ENCODE measurements around the gene SNX25.

The SNX25 gene

GRCh38 chr4:185379326-185380295 is 170.2 kb downstream of the SNX25 start:
- no peak for TF ChIP-seq ZNF384 (IDR thresholded peaks at IDR 0.05)
- no peak for TF ChIP-seq HDGF (IDR thresholded peaks at IDR 0.05; ENCODE audit: borderline replicate concordance)
- no peak for TF ChIP-seq ARNT (IDR thresholded peaks at IDR 0.05)
- TF ChIP-seq TARDBP (IDR thresholded peaks at IDR 0.05) = no peak
- no peak for TF ChIP-seq CTBP1 (IDR thresholded peaks at IDR 0.05; ENCODE audit: borderline replicate concordance)
- no peak for TF ChIP-seq SUZ12 (IDR thresholded peaks at IDR 0.05)
- TF ChIP-seq ELF4 (IDR thresholded peaks at IDR 0.05) = no peak
- no peak for TF ChIP-seq BHLHE40 (IDR thresholded peaks at IDR 0.05; ENCODE audit: borderline replicate concordance)
- DNase-seq (ENCODE audit: extremely low spot score) = no peak
- POLR2A ChIA-PET = interaction anchor here (2.1 kb wide), 1 partner anchor 16 kb away, joined by 11 read pairs; the partner anchor contains the start of genes ANKRD37 and LRP2BP
- CTCF ChIA-PET = interaction anchor here (0.7 kb wide), 1 partner anchor 171 kb away, joined by 4 read pairs; no protein-coding TSS in a partner anchor

- DNase-seq (ENCODE audit: extremely low spot score) = no peak
- TF ChIP-seq HDGF (IDR thresholded peaks at IDR 0.05; ENCODE audit: borderline replicate concordance) (no peak), TARDBP (IDR thresholded peaks at IDR 0.05) (no peak), FOXK2 (IDR thresholded peaks at IDR 0.05) (no peak), LEF1 (IDR thresholded peaks at IDR 0.05; ENCODE audit: borderline replicate concordance) (no peak), ARNT (IDR thresholded peaks at IDR 0.05) (no peak), NFRKB (IDR thresholded peaks at IDR 0.05) (no peak), CTBP1 (IDR thresholded peaks at IDR 0.05; ENCODE audit: borderline replicate concordance) (no peak), ELF4 (IDR thresholded peaks at IDR 0.05) (no peak)
- POLR2A ChIA-PET = interaction anchor here (2.1 kb wide), 1 partner anchor 16 kb away, joined by 11 read pairs; the partner anchor contains the start of genes ANKRD37 and LRP2BP
- CTCF ChIA-PET = no interaction called here
Measured at GRCh38 chr4:185380320-185380719, 170.9 kb downstream of the SNX25 start.

- ChIA-PET CTCF (no interaction called here), POLR2A (interaction anchor here (1.3 kb wide), 1 partner anchor 14 kb away, joined by 3 read pairs; the partner anchor contains the start of gene LRP2BP)
- TF ChIP-seq BHLHE40 (IDR thresholded peaks at IDR 0.05; ENCODE audit: borderline replicate concordance) (no peak), SP1 (IDR thresholded peaks at IDR 0.05) (no peak), PKNOX1 (IDR thresholded peaks at IDR 0.05) (no peak), LEF1 (IDR thresholded peaks at IDR 0.05; ENCODE audit: borderline replicate concordance) (no peak), TARDBP (IDR thresholded peaks at IDR 0.05) (no peak), FOXK2 (IDR thresholded peaks at IDR 0.05) (no peak), ARNT (IDR thresholded peaks at IDR 0.05) (no peak), NFRKB (IDR thresholded peaks at IDR 0.05) (no peak), HDGF (IDR thresholded peaks at IDR 0.05; ENCODE audit: borderline replicate concordance) (no peak), ELF4 (IDR thresholded peaks at IDR 0.05) (no peak), FOXM1 (IDR thresholded peaks at IDR 0.05; ENCODE audit: borderline replicate concordance) (no peak)
- DNase-seq (ENCODE audit: extremely low spot score) = no peak
Measured at GRCh38 chr4:185381288-185382196, 172.1 kb downstream of the SNX25 start.

- TF ChIP-seq FOXK2 (IDR thresholded peaks at IDR 0.05) = no peak
- TF ChIP-seq ZNF384 (IDR thresholded peaks at IDR 0.05) = no peak
- no peak for TF ChIP-seq TARDBP (IDR thresholded peaks at IDR 0.05)
- TF ChIP-seq BHLHE40 (IDR thresholded peaks at IDR 0.05; ENCODE audit: borderline replicate concordance) = no peak
- TF ChIP-seq NFRKB (IDR thresholded peaks at IDR 0.05) = no peak
- TF ChIP-seq FOXA1 (IDR thresholded peaks at IDR 0.05) = no peak
- TF ChIP-seq ARNT (IDR thresholded peaks at IDR 0.05) = no peak
- TF ChIP-seq FOXM1 (IDR thresholded peaks at IDR 0.05; ENCODE audit: borderline replicate concordance) = no peak
- no peak for TF ChIP-seq CTBP1 (IDR thresholded peaks at IDR 0.05; ENCODE audit: borderline replicate concordance)
- no peak for TF ChIP-seq SP1 (IDR thresholded peaks at IDR 0.05)
- no peak for TF ChIP-seq PKNOX1 (IDR thresholded peaks at IDR 0.05)
- TF ChIP-seq L3MBTL2 (conservative IDR thresholded peaks at IDR 0.05) = no peak
- TF ChIP-seq HDGF (IDR thresholded peaks at IDR 0.05; ENCODE audit: borderline replicate concordance) = no peak
- ChIA-PET POLR2A (no interaction called here), CTCF (no interaction called here)
- no peak for DNase-seq (ENCODE audit: extremely low spot score)
Measured at GRCh38 chr4:185382754-185383153, 173.4 kb downstream of the SNX25 start.

- DNase-seq (ENCODE audit: extremely low spot score) = no peak
- ChIA-PET CTCF (no interaction called here), POLR2A (interaction anchor here (4.1 kb wide), 1 partner anchor 12 kb away, joined by 29 read pairs; the partner anchor contains the start of genes ANKRD37 and LRP2BP)
- TF ChIP-seq NFRKB (IDR thresholded peaks at IDR 0.05) (no peak), HDGF (IDR thresholded peaks at IDR 0.05; ENCODE audit: borderline replicate concordance) (no peak), ZNF384 (IDR thresholded peaks at IDR 0.05) (no peak)
Measured at GRCh38 chr4:185383451-185383850, 174.1 kb downstream of the SNX25 start.

- ChIA-PET POLR2A (interaction anchor here (4.1 kb wide), 1 partner anchor 12 kb away, joined by 29 read pairs; the partner anchor contains the start of genes ANKRD37 and LRP2BP), CTCF (no interaction called here)
- TF ChIP-seq FOXK2 (IDR thresholded peaks at IDR 0.05) = no peak
- TF ChIP-seq ARNT (IDR thresholded peaks at IDR 0.05) = no peak
- no peak for TF ChIP-seq CTBP1 (IDR thresholded peaks at IDR 0.05; ENCODE audit: borderline replicate concordance)
- TF ChIP-seq TARDBP (IDR thresholded peaks at IDR 0.05) = no peak
- no peak for TF ChIP-seq BHLHE40 (IDR thresholded peaks at IDR 0.05; ENCODE audit: borderline replicate concordance)
- no peak for TF ChIP-seq ELF4 (IDR thresholded peaks at IDR 0.05)
- no peak for TF ChIP-seq PKNOX1 (IDR thresholded peaks at IDR 0.05)
- TF ChIP-seq LEF1 (IDR thresholded peaks at IDR 0.05; ENCODE audit: borderline replicate concordance) = no peak
- no peak for TF ChIP-seq FOXA1 (IDR thresholded peaks at IDR 0.05)
- TF ChIP-seq SUZ12 (IDR thresholded peaks at IDR 0.05) = no peak
- TF ChIP-seq NFRKB (IDR thresholded peaks at IDR 0.05) = no peak
- TF ChIP-seq FOXM1 (IDR thresholded peaks at IDR 0.05; ENCODE audit: borderline replicate concordance) = no peak
- DNase-seq (ENCODE audit: extremely low spot score) = no peak
Measured at GRCh38 chr4:185384061-185384460, 174.7 kb downstream of the SNX25 start.

Data from HEK293T (cell line).